ENCODE results near the gene MLLT11.

MLLT11 gene, protein sequence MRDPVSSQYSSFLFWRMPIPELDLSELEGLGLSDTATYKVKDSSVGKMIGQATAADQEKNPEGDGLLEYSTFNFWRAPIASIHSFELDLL

DNA sequence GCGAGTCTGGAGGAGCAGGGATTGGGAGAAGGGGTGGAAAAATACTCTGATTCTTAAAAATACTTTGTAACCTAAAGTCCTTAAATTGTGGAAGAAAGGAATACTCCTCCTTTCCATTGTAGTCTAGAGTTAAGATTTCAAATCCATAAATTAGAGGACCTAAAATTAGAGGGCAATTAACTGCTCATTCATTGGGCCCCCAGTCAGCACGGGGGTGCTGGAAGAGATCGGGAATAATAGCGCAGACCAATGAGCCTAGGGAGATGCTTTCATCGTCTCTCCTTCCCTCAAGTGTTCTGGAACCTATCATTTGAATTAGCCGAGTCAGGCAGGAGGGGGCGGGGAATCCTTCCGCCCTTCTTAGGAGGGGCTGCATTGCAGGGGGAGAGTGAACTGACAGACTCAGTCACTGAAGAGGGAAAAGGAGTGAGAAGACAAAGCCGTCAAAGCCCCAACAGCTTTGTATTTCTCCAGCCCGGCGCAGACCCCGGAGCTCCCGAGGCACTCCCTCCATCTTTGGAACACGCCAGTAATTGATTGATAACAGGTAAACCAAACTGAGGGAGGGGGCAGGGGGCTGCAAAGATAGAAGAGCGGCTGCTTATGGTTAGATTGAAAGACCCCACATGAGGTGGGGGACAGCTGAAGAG, at the start of gene MLLT11:
Gene MLLT11, plus strand, starts transcription at position 391 of the 650 bp plus-strand sequence. CDS start 6,828 bp downstream, outside the sequence.
- DNase-seq, result peak in 1 of 2 donors; percentile 20

DNA sequence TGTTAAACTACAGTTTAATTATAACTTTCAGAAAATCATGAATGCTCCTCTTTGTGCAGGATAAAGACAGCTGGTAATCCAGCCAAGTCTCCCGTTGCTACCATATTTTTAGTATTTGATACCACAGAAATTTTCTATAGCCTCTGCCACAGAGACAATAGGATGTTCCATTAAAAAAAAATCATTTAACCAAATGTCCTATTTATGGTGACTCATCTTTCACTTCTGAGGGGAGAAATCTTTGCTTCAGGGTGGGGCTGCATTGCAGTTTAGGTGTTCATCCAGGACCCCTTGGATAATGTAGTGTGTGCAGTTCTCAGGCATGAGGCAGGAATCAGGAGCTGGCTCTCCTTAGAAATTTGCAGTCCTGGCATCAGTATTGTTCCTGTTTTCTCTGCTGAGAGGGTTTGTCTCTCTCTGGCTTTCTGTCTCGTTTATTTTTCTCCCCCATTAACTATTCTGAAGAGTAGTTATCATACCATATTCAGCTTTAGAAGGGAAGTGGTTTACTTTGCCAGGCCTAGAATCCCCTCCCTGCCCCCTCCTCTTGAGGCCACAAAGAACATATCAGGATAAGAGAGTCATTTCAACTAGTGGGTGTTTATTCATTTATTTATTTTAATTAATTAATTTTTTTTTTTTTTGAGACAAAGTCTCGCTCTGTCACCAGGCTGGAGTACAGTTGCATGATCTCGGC, 48.9 kb upstream of the MLLT11 start:
- peak in 1 of 2 donors; percentile 70 for DNase-seq

DNA sequence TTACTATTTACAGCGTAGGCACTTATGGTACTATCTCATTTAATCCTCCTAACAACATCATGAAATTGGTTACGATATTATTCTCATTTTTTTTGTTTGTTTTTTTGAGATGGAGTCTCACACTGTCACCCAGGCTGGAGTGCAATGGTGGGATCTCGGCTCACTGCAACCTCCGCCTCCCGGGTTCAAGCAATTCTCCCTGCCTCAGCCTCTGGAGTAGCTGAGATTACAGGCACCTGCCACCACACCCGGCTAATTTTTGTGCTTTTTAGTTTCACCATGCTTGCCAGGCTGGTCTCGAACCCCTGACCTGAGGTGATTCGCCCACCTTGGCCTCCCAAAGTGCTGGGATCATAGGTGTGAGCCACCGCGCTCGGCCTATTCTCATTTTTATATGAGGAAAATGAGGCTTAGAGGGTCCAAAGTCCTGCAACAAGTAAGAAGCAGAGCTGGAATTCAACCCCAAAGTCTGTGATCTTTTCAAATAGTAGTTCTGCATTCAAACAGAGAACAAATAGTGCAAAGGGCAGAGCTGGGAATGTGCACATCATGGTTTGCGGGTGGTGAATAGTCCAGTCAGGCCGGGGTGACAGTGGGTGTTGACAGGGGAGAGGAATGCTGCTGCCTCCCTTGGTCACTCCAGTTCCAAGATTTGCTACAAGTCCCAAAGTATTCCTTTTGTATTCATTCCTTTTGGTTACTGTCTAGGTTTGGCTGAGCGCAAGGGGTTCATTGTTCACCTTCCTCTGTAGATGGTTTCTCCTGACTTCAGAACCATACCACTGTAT, 47.3 kb upstream of the MLLT11 start:
- DNase-seq, result no peak

DNA sequence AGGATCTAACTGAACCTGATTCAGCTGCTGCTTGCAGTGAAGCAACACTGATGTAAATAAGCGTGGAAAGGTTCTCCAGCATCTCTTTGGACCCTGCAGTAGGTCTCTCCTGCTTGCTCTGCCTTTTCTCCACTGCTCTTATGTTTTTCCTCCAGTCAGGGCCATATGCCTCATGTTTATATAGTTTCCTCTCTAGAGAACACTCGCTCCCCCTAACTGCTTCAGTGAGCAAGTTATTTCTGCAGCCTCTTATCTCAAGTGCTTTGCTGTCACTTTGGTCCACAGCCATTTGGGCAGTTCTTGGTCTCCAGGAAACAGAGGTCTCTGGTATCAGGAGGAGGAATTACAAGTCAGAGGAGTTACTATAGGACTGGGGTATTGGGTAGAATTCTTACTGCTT, 46.7 kb upstream of the MLLT11 start:
- no peak for DNase-seq

DNA sequence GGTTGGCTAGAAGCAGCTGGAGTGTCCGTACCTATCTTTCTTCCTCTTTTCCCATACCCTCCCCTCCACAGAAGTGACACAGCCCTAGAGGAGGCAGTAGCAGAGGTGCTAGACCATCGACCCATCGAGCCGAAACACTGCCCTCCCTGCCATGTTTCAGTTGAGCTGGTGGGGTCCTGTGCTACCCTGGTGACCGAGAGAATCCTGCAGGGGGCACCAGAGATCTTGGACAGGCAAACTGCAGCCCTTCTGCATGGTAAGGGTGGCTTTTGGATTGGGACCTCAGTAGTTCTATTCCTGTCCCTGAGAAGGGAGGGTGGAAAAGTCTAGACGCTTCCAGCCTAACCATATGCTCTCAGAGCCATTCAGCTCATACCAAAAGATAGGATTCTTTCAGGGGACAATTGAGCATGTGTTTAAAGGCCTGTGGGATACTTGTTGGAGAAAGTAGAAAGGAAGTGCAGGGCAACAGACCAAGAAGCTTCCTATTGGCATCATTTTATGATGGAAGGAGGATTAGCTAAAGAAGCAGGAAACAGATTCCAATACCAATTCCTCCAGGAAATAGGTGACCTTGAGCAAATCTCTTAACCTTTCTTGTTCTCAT, 35.6 kb upstream of the MLLT11 start:
- DNase-seq, result peak; percentile 29 to 67

DNA sequence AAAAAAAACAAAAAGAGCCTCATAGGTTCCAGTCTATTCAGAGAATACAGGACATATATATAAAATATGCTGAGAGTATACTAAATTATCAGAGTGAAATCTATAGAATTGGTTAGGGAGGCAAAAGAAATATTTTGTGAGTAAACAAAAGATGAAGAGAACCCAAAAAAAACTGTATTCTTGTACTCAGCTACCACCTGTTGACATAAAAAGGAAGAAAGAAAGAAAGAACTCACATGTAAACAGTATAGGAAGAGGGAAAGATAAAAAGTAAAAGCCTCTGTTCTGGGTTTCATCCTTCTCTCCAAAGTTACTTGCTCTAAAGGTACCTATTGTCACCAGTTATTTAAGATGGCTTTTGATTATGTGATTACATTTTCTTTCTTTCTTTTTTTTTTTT, 33.7 kb upstream of the MLLT11 start:
- DNase-seq, result no peak

DNA sequence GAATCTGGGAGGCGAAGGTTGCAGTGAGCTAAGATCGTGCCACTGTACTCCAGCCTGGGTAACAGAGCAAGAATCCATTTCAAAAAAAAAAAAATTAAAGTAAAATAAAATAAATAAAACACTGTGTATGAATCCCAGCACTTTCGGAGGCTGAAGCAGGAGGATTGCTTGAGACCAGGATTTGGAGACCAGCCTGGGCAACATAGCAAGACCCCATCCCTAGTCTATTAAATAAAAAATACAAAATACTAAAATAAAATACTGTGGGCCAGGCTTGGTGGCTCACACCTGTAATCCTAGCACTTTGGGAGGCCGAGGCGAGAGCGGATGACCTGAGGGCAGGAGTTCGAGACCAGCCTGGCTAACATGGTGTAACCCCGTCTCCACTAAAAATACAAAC, 28.0 kb upstream of the MLLT11 start:
- no peak for DNase-seq

DNA sequence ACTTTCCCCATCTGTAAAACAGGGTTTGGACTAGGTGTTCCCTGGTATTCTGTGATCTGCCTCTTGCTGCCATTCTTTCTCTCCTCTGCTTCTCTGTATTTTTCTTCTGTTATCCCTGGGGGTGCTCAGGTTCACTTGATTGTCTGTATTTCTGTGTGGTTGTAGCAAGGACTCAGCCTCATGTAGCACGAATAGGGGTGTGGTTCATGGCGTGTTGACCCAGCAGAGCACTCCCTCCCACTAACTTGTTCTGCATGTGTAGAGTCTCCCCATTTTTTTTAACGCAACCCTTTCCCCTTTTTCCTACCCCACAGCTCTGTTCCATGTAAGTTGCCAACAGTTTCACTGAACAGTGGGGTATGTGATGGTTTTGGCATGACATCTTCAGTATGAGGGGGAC, 25.0 kb upstream of the MLLT11 start:
- no peak for DNase-seq

DNA sequence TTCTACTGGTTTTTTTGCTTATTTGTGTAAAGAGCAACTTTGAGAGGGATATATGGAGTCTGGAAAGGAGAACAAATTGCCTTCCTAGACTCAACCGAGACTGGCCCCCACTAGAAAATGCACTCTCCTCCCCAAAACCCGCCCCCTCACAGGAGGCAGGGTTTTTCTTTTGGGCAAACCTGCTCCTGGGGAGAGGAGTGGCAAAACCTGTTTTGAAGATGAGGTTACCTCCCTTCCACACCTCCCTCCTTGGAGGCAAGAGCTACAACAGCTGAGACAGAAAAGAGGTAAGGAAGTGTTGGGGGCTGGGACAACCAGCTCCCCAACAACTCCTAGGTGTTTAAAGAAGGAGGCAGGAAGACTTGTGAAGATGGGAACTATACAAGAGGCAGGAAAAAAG, 23.8 kb upstream of the MLLT11 start, which contains the start of gene BNIPL:
Gene BNIPL, plus strand, starts transcription at position 231 of the 400 bp plus-strand sequence. Its CDS starts 140 bp downstream, at position 371.
- no peak for DNase-seq

DNA sequence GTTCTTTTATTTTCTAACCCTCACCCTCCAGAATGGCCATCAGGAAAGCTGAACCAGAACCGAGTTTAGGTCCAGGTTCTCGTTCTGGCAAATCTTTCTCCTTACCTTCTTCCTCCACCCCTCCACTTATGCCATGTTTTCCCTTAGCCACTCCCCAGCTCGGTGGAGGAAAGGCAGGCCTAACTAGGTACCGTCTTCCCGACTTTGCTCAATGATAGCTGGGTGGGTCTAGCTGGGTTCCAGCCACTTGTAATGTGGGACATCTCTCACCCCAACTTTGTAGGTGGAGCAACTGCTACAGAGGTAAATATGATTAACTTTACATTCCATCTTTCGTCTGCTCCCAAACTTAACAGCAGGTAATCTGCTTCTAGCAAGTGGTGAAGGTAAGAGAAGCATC, 23.2 kb upstream of the MLLT11 start:
- DNase-seq, result no peak

DNA sequence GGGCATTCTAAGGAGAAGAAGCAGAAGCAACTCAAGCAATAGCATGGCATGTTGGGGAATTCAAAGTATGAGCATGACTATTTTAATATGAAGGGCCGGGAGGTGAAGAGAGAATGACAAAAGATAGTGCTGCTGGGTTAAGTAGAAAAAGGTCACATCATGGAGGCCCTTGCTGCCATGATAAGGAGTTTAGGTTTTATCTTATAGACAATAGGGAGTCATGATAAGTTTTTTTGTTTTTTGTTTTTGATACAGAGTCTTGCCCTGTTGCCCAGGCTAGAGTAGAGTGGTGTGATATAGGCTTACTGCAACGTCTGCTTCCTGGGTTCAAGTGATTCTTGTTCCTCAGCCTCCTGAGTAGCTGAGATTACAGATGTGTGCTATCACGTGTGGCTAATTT, 20.7 kb upstream of the MLLT11 start:
- DNase-seq, result no peak

DNA sequence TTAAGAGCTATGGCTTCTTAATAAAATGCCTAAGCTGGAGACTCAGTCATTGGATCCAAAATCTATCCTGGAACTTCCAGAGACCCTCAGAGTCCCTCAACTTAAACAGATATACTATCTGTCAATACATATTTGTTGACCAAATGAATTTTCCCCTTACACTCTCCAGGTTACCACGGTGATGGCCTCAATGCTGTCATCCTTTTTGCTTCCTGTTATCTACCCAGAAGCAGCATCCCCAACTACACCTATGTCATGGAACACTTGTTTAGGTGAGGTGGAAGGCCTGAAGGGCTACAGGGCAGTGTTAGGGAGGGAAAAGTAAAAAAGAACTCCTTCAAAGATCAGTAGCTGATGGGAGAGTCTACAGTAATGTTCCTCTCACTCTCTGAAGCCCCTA, 17.0 kb upstream of the MLLT11 start:
- no peak for DNase-seq

DNA sequence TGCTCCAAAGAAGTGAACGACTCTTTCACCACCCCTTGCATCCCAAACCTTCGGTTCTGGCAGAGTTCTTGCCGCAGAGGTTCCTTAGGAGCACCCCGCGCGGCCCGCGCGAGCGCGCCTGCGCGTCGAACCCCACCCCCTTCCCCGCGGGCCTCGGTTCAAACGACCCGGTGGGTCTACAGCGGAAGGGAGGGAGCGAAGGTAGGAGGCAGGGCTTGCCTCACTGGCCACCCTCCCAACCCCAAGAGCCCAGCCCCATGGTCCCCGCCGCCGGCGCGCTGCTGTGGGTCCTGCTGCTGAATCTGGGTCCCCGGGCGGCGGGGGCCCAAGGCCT, 12.6 kb upstream of the MLLT11 start, which contains the start of gene C1orf56:
Gene C1orf56, plus strand, starts transcription at position 161 of the 334 bp plus-strand sequence. Its CDS starts 97 bp downstream, at position 258.
- no peak for DNase-seq

DNA sequence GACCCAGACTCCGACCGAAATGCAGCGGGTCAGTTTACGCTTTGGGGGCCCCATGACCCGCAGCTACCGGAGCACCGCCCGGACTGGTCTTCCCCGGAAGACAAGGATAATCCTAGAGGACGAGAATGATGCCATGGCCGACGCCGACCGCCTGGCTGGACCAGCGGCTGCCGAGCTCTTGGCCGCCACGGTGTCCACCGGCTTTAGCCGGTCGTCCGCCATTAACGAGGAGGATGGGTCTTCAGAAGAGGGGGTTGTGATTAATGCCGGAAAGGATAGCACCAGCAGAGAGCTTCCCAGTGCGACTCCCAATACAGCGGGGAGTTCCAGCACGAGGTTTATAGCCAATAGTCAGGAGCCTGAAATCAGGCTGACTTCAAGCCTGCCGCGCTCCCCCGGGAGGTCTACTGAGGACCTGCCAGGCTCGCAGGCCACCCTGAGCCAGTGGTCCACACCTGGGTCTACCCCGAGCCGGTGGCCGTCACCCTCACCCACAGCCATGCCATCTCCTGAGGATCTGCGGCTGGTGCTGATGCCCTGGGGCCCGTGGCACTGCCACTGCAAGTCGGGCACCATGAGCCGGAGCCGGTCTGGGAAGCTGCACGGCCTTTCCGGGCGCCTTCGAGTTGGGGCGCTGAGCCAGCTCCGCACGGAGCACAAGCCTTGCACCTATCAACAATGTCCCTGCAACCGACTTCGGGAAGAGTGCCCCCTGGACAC, 12.1 kb upstream of the MLLT11 start:
- DNase-seq, result peak; percentile 23 to 33

DNA sequence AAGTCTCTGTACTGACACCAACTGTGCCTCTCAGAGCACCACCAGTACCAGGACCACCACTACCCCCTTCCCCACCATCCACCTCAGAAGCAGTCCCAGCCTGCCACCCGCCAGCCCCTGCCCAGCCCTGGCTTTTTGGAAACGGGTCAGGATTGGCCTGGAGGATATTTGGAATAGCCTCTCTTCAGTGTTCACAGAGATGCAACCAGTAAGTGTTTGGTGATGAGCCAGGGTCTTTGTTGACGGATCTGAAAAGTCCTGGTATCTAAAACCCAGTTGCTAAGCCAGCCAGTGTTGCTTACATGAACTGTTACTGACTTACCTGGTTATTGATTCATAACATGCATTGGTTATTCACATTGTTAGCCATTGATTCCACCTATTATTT, 11.6 kb upstream of the MLLT11 start:
- DNase-seq, result no peak

DNA sequence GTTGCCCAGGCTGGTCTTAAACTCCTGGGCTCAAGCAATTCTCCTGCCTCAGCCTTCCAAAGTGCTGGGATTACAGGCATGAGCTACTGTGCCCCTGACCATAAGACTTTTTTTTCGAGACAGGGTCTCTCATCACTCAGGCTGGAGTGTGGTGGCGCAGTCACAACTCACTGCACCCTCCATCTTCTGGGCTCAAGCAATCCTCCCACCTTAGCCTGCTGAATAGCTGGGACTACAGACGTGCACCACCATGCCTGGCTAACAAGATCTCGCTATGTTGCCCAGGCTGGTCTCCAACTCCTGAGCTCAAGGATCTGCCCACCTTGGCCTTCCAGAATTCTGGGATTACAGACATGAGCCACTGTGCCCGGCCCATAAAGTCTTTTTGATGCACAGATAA, 10.7 kb upstream of the MLLT11 start:
- no peak for DNase-seq

DNA sequence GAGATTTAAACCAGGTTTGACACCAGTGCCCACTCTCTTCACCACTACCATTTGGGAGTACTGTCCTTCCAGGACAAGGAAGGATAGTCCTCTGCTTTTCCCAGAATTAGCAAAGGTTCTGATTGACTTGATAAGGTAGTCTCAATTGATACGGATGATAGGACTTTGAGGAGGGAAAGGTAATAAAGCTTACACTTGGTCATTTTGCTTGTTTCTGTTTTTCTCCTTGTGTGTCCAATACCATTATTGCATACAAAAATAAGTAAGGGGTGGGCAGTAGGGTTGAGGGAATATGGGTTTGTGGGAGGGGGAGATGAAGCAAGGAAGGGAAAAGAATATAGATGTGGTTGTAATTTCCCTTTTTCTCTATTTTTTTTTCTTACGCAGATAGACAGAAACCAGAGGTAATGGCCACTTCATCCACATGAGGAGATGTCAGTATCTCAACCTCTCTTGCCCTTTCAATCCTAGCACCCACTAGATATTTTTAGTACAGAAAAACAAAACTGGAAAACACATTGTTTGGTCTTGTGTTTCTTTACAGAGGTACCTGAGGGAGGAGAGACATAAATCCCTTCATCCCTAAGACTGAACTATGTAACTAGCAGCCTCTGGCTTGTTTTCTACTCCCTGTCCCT, 10.0 kb upstream of the MLLT11 start:
- no peak for DNase-seq

DNA sequence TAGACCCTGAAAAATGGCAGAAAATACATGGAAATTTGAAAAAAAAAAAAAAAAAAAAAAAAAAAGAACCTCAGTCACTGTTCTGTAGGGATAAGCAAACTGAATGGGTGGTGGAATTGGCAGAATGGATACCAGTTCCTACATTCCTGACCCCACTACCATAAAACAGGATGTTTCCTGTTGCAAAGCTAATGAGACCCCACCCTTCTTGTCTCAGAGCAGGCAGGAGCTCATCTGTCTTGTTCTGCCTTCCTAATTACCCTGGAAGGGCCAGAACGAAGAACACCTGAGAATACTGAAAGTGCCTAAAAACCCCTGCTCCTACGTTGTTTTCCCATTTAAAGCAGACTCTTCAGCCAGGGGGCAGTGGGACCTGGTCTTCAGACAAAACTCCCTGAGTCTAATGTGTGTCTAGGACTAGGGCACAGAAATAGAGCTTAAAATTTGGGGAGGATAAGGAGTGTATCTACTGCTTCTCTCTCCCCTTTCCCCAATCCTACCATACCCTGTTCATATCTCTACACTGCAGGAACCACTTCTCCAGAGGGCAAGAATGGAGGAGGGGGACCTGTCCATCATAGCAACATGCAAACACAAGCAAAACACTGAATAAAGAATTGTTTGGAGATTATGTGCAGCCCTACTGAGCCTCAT, 8.7 kb upstream of the MLLT11 start:
- DNase-seq, result no peak

DNA sequence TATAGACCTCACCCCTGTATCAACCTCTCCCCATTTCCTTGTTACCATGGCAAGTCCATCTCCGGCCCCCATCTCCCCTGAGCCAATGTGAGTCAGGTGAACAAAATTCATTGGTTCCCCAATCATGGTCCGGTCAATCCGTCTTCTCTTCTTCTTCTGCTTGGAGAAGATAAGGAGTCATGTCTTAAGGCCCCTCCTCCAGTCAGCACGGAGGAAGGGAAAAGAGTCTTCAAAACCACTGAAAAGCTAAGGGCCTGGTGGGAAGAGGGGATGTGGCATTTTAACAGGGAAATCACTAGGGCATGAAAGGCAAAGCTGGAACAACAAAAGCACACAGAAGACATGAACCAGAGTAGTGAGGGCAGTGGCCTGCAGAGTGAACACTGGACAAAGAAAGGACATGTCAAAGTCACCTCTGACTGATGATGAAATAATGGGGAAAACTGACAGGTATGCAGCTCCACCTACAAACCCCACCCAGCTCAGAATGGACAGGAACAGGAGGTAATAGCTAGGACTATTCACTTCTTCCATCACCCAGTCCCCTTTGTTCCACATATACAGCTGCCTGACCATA, 5.1 kb upstream of the MLLT11 start:
- no peak for DNase-seq

DNA sequence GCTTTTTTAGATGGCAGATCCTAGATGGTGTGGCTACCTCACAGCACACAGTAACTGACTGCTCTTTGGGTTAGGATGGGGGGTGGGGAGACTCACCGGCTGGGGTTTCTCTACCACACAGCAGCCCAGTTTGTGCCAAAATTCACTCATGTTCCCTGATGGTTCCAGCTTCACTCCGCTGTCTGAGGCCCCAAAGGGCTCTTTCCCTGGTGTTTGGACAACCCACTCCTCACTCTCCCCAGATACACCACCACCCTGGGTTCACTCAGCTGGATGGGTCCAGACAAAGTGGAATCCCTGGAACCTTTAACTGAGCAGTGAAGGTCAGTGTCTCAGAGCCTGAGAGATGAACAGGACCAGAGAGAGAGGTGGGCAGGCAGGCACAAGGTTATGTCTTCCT, 4.6 kb upstream of the MLLT11 start:
- DNase-seq, result no peak

DNA sequence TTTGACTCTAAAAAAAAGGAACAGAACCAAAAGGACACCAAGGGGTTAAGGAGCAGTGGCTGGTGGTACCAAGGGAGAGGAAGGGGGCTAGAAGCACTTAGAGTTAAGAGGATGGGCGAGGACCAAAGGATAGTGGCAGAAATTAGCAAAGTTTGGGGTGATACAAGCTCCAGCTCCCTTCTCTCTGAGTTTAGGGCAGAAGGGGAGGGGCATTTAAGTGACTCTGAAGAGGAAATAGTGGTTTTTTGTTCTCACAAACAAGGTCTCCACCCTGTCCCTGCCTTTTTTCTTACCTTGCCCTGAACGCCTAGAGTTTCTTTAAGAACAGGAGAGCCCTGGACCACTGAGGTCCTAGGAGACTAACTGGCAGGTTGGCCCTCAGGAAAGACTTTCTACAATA, 4.0 kb upstream of the MLLT11 start:
- peak in 1 of 2 donors; percentile 29 for DNase-seq
